Measurements from ENCODE around the gene NOC4L. TPM values are rescaled to one million over a fixed set of nuclear protein-coding genes. Genes with fewer than 3 reads are reported as not detected.

NOC4L gene
- total RNA-seq, 2 donors from 2014 or later, result 12.5 to 29.7 TPM

DNA sequence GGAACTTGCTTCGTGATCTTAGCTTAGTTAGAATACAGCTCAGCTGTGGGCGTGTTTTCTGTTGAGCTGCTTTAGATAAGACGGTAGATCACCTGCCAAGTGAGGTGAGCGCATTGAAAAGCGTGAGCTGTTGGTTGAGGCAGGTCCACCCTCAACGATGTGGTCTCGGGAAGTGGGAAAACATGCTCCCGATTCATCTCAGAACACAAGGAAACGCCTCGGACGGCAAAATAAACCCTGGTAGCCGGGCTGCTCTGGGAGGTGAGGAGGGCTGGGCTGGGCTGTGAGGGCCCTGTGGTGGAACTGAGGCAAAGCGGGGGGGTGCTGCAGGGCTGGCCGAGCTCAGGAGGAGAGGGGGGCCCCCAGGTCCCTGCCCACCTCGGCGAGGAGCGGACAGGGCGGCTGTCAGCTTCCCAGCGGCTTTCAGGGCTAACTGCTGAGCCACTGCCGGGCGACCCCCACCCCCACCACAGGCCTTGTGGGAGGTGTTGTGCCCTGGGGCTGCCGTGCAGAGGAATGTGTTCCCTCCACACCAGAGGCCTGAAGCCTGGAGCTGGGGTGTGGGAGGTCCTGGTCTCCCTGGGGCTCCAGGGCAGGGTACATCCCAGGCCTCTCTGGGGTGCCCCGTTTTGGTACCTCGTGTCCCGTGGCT is 30.7 kb downstream of the NOC4L start:
- Histone ChIP-seq H3K27ac (no peak overlapping the region), H3K27me3 (no peaks in the 10 kb centered on the region), H3K36me3 (no peaks in the 10 kb centered on the region), H3K4me1 (no peaks in the 10 kb centered on the region), H3K9me3 (no peaks in the 10 kb centered on the region), H3K9ac (ENCODE audit: low read depth in 2 of 2, low read length in 2 of 2) (no peak overlapping the region), H3K4me3 (no peak overlapping the region)
- no peak for TF ChIP-seq CTCF (IDR thresholded peaks at IDR 0.05)
- intact Hi-C loops (cut with DNase I), result no loop called here
- DNase-seq, result no peak

GRCh38 chr12:132175496-132176384 is 31.5 kb downstream of the NOC4L start:
- intact Hi-C loops (cut with DNase I), result no loop called here
- H3K27me3 ChIP-seq, result no peaks in the 10 kb centered on the region

DNA sequence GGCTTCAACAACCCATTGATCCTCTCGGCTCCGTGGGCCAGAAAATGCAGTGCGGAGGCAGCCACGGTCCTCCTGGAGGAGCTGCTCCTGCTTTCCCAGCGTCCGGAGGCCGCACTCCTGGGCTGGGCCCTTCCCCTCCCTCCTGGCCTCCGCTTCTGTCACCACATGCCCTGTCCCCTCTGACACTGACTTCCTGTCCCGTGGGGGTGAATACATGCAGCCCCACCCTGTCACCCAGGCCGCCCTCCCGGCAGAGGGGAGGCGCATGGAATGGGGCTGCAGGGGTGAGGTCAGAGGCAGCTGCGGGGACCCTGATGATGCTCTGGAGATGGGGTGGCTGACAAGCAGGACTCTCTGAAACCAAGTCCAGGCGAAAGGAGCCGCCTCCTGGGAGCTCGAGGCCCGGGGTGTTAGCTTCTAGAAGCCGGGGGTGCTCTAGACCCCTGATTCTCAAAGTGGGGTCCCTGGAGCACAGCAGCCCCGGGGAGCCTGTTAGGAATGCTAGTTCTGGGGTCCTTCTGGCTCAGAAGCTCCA is 32.2 kb downstream of the NOC4L start:
- no peak for DNase-seq
- no peaks in the 10 kb centered on the region for H3K36me3 ChIP-seq
- H3K27me3 ChIP-seq, result no peaks in the 10 kb centered on the region
- no peak overlapping the region for H3K4me3 ChIP-seq
- H3K9ac ChIP-seq (ENCODE audit: low read depth in 2 of 2, low read length in 2 of 2), result no peak overlapping the region
- no peaks in the 10 kb centered on the region for H3K4me1 ChIP-seq
- no peak for TF ChIP-seq CTCF (IDR thresholded peaks at IDR 0.05)
- H3K27ac ChIP-seq, result no peak overlapping the region
- intact Hi-C loops (cut with DNase I), result no loop called here
- H3K9me3 ChIP-seq, result no peaks in the 10 kb centered on the region

More at GRCh38 chr12:132175496-132176384, 31.5 kb downstream of the NOC4L start:
- Histone ChIP-seq H3K4me3 (no peak overlapping the region), H3K9ac (ENCODE audit: low read depth in 2 of 2, low read length in 2 of 2) (no peak overlapping the region), H3K4me1 (no peaks in the 10 kb centered on the region), H3K27ac (no peak overlapping the region), H3K36me3 (no peaks in the 10 kb centered on the region), H3K9me3 (no peaks in the 10 kb centered on the region)
- TF ChIP-seq CTCF (IDR thresholded peaks at IDR 0.05), result no peak
- no peak for DNase-seq

DNA sequence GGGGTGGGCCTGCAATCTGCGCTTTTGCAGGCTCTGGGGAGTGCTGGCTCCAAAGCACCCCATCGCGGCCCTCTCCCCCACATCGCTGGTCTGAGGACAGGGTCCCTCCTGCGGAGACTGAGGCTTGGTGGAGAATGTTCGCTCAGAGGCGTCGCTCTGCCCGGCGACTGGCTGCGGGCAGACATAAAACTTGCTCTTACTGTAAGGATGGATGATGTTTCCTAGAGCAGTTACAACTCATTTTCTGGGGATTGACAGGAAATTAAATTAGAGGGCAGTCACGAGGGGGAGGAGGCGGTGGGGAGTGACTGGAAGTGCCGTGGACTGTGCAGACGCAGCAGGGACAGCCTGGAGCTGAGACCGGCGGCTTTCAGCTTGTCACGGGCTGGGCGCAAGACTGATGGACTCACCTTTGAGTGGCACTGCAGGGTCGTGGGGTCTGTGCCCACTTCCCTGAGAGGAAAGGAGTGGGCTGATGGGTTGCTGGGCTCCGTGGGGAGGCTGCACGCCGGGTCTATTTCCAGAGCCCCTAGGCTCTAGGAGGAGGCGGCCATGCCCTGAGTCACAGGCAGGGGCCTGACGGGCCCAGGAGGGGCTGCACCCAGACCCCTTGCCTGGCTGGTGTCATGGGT is 32.8 kb downstream of the NOC4L start:
- Histone ChIP-seq H3K36me3 (no peaks in the 10 kb centered on the region), H3K4me1 (no peaks in the 10 kb centered on the region), H3K9me3 (no peaks in the 10 kb centered on the region), H3K9ac (ENCODE audit: low read depth in 2 of 2, low read length in 2 of 2) (no peak overlapping the region), H3K4me3 (no peak overlapping the region), H3K27ac (no peak overlapping the region), H3K27me3 (no peaks in the 10 kb centered on the region)
- no peak for TF ChIP-seq CTCF (IDR thresholded peaks at IDR 0.05)
- DNase-seq, result no peak
- intact Hi-C loops (cut with DNase I), result no loop called here

DNA sequence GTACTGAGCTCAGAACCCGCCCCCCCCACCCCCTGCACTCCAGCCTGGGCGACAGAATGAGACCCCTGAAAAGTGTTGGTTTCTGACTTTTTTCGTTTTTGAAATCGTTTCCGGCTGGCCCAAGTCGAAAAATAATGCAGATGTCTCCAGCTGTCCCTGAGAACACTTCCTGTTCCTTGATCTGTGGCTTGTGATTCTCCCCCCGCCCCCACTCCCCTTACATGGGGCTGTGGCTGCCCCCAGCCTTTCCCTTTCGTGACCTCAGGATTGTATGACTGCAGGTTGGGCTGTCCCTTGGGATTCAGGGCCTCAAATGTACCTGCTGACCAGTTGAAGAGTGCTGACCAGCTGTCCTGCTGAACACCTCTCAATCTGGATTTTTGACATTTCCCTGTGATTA is 34.1 kb downstream of the NOC4L start:
- H3K4me1 ChIP-seq, result no peaks in the 10 kb centered on the region
- no peaks in the 10 kb centered on the region for H3K9me3 ChIP-seq
- TF ChIP-seq CTCF (IDR thresholded peaks at IDR 0.05), result no peak
- intact Hi-C loops (cut with DNase I), result no loop called here
- H3K4me3 ChIP-seq, result no peak overlapping the region
- no peaks in the 10 kb centered on the region for H3K36me3 ChIP-seq
- H3K9ac ChIP-seq (ENCODE audit: low read depth in 2 of 2, low read length in 2 of 2), result no peak overlapping the region
- H3K27me3 ChIP-seq, result no peaks in the 10 kb centered on the region
- no peak for DNase-seq
- no peak overlapping the region for H3K27ac ChIP-seq
